H1 (cell line): ENCODE measurements around the gene ARHGAP35. TPM values are rescaled to one million over a fixed set of nuclear protein-coding genes. Genes with fewer than 3 reads are reported as not detected.

Source experiments
- CTCF ChIA-PET: fragments of 300-600 bp; sonication (Branson Sonifier 250); formaldehyde crosslinking; loops from one replicate; lab custom pipeline; 2021; ENCODE audit not compliant: partially characterized antibody; lab: Charles Lee
- POLR2A ChIA-PET: fragments of 300-600 bp; sonication (Branson Sonifier 250); formaldehyde crosslinking; loops from one replicate; lab custom pipeline; 2021; ENCODE audit warnings: inconsistent platforms; ENCODE audit not compliant: partially characterized antibody; lab: Charles Lee
- DNase-seq, 2 experiments: peaks; one replicate each; pipeline versions ENCODE4 v3.0.0 to v3.0.0-alpha.2; 2010 to 2022; ENCODE audit warnings: low spot score in 2 of 2, low read depth in 1 of 2, mixed read lengths in 1 of 2
- FAIRE-seq: peaks from 2 replicates; lab custom pipeline; 2011; peaks lifted over from hg19 to GRCh38; lab: Jason Lieb, UNC
- H2AFZ ChIP-seq: 2 replicates; pipeline ENCODE4 v1.8.1; 2012; ENCODE audit warnings: low read length, inconsistent platforms
- H2AK5ac ChIP-seq: 2 replicates; pipeline ENCODE4 v1.6.1; 2013; ENCODE audit warnings: low read depth, low read length
- H2BK120ac ChIP-seq: replicated peaks from 2 replicates; pipeline ENCODE3; 2013; ENCODE audit warnings: low read depth, low read length, inconsistent platforms
- H2BK12ac ChIP-seq: 2 replicates; pipeline ENCODE4 v1.6.1; 2013; ENCODE audit warnings: low read depth, low read length
- H2BK15ac ChIP-seq: 2 replicates; pipeline ENCODE4 v1.6.1; 2013; ENCODE audit warnings: low read length
- H2BK20ac ChIP-seq: 2 replicates; pipeline ENCODE4 v1.6.1; 2013; ENCODE audit warnings: low read length
- H2BK5ac ChIP-seq: 2 replicates; pipeline ENCODE4 v1.6.1; 2013; ENCODE audit warnings: low read depth, low read length
- H3K14ac ChIP-seq: 2 replicates; pipeline ENCODE4 v1.6.1; 2013; ENCODE audit warnings: inconsistent platforms; ENCODE audit not compliant: insufficient read length
- H3K18ac ChIP-seq: 2 replicates; pipeline ENCODE4 v1.6.1; 2013; ENCODE audit warnings: low read length; ENCODE audit errors: extremely low read depth
- H3K23ac ChIP-seq: 2 replicates; pipeline ENCODE4 v1.6.1; 2013; ENCODE audit warnings: inconsistent platforms; ENCODE audit not compliant: insufficient read length
- H3K23me2 ChIP-seq: 2 replicates; pipeline ENCODE4 v1.6.1; 2013; ENCODE audit warnings: low read depth, low read length
- H3K27ac ChIP-seq: 2 replicates; pipeline ENCODE4 v1.6.1; 2011; ENCODE audit warnings: low read depth, low read length, inconsistent platforms
- H3K27me3 ChIP-seq, 4 experiments: replicated peaks in 1 of 4; 1 replicate in 1 of 4; 2 replicates in 3 of 4; pipeline versions ENCODE4 v1.6.1 to v1.8.1; 2011 to 2013; ENCODE audit warnings: low read length in 3 of 4, mild to moderate bottlenecking in 3 of 4, inconsistent platforms in 2 of 4, mixed read lengths in 2 of 4, moderate library complexity in 1 of 4; ENCODE audit not compliant: control insufficient read depth in 3 of 4, insufficient read depth in 3 of 4; ENCODE audit errors: extremely low read depth in 1 of 4
- H3K36me3 ChIP-seq, 4 experiments: 2 replicates each; pipeline versions ENCODE4 v1.6.1 to v1.8.1; 2011 to 2013; ENCODE audit warnings: mild to moderate bottlenecking in 4 of 4, low read length in 3 of 4, moderate library complexity in 2 of 4, control low read depth in 1 of 4, inconsistent platforms in 1 of 4; ENCODE audit not compliant: insufficient read depth in 4 of 4, control insufficient read depth in 2 of 4
- H3K4ac ChIP-seq: replicated peaks from 2 replicates; pipeline ENCODE3; 2013; ENCODE audit warnings: low read length, low read depth, mixed read lengths, inconsistent platforms; ENCODE audit not compliant: insufficient read length
- H3K4me1 ChIP-seq, 4 experiments: replicated peaks in 1 of 4; 1 replicate in 1 of 4; 2 replicates in 3 of 4; pipeline versions ENCODE4 v1.6.1 to v1.8.1; 2011 to 2013; ENCODE audit warnings: low read length in 3 of 4, inconsistent platforms in 2 of 4, mixed read lengths in 1 of 4; ENCODE audit not compliant: insufficient read depth in 4 of 4, control insufficient read depth in 3 of 4
- H3K4me2 ChIP-seq, 2 experiments: 2 replicates each; pipeline versions ENCODE4 v1.6.1 to v1.8.1; 2011 to 2013; ENCODE audit warnings: low read depth in 2 of 2, low read length in 2 of 2, control low read depth in 1 of 2, inconsistent platforms in 1 of 2, mild to moderate bottlenecking in 1 of 2; ENCODE audit not compliant: insufficient read depth in 1 of 2
- H3K4me3 ChIP-seq, 4 experiments: fragments of 200-600, 300-600 bp in 1 of 4; sonication (generic), shearing (Covaris generic), sonication (Bioruptor Twin) in 1 of 4; 2 replicates each; pipeline versions ENCODE4 v1.5.1 to v1.8.1; 2011 to 2016; ENCODE audit warnings: low read length in 4 of 4, low read depth in 3 of 4, control low read depth in 2 of 4, inconsistent platforms in 2 of 4, mild to moderate bottlenecking in 2 of 4, mixed read lengths in 1 of 4, moderate library complexity in 1 of 4; ENCODE audit not compliant: insufficient read depth in 2 of 4; ENCODE audit errors: extremely low read depth in 1 of 4
- H3K56ac ChIP-seq: replicated peaks from 2 replicates; pipeline ENCODE3; 2013; ENCODE audit warnings: low read depth, mild to moderate bottlenecking, mixed read lengths, low read length, inconsistent platforms; ENCODE audit not compliant: insufficient read length
- H3K79me1 ChIP-seq: 2 replicates; pipeline ENCODE4 v1.6.1; 2013; ENCODE audit warnings: low read depth, low read length, control low read depth
- H3K79me2 ChIP-seq, 2 experiments: 2 replicates each; pipeline versions ENCODE4 v1.6.1 to v1.8.1; 2012 to 2013; ENCODE audit warnings: low read length in 2 of 2, mild to moderate bottlenecking in 2 of 2, inconsistent platforms in 1 of 2; ENCODE audit not compliant: insufficient read depth in 2 of 2, control insufficient read depth in 1 of 2
- H3K9ac ChIP-seq, 4 experiments: replicated peaks in 1 of 4; 1 replicate in 1 of 4; 2 replicates in 3 of 4; pipeline versions ENCODE4 v1.6.1 to v1.8.1; 2011 to 2013; ENCODE audit warnings: low read depth in 3 of 4, low read length in 3 of 4, control low read depth in 2 of 4, mild to moderate bottlenecking in 2 of 4, moderate library complexity in 2 of 4, inconsistent platforms in 1 of 4; ENCODE audit errors: extremely low read depth in 1 of 4
- H3K9me3 ChIP-seq, 2 experiments: 2 replicates each; pipeline versions ENCODE4 v1.6.1 to v1.8.1; 2012 to 2013; ENCODE audit warnings: mild to moderate bottlenecking in 2 of 2, moderate library complexity in 2 of 2, control low read depth in 1 of 2, inconsistent platforms in 1 of 2, low read depth in 1 of 2, low read length in 1 of 2, mixed read lengths in 1 of 2; ENCODE audit not compliant: insufficient read depth in 2 of 2
- H4K20me1 ChIP-seq, 2 experiments: replicated peaks in 1 of 2; 2 replicates each; pipeline versions ENCODE3 to v1.8.1; 2011 to 2013; ENCODE audit warnings: inconsistent platforms in 2 of 2, low read length in 2 of 2, mild to moderate bottlenecking in 1 of 2; ENCODE audit not compliant: insufficient read depth in 2 of 2, control insufficient read depth in 1 of 2
- H4K5ac ChIP-seq: 2 replicates; pipeline ENCODE4 v1.6.1; 2013; ENCODE audit warnings: low read length, low read depth, mixed read lengths, inconsistent platforms; ENCODE audit not compliant: insufficient read length
- H4K8ac ChIP-seq: 2 replicates; pipeline ENCODE4 v1.8.0; 2013; ENCODE audit warnings: mild to moderate bottlenecking, moderate library complexity, low read length, inconsistent platforms; ENCODE audit not compliant: insufficient read depth; ENCODE audit errors: extremely low read depth
- H4K91ac ChIP-seq: replicated peaks from 2 replicates; pipeline ENCODE3; 2013; ENCODE audit warnings: low read length, mixed read lengths, inconsistent platforms; ENCODE audit not compliant: insufficient read length
- CEBPB ChIP-seq: IDR thresholded peaks from 2 replicates; pipeline ENCODE4 v1.6.1; 2012; ENCODE audit warnings: low read depth, low read length
- CREB1 ChIP-seq: IDR thresholded peaks from 2 replicates; pipeline ENCODE4 v1.6.1; 2012; ENCODE audit warnings: inconsistent platforms
- EGR1 ChIP-seq: IDR thresholded peaks from 2 replicates; pipeline ENCODE4 v1.6.1; 2011; ENCODE audit warnings: low read depth, low read length, borderline replicate concordance
- EZH2 ChIP-seq: fragments of 200-600 bp; sonication (generic); IDR thresholded peaks from 2 replicates; pipeline ENCODE4 v1.7.1; 2012; ENCODE audit warnings: low read depth, mild to moderate bottlenecking, moderate library complexity, low read length, inconsistent platforms; ENCODE audit not compliant: severe bottlenecking
- FOSL1 ChIP-seq: IDR thresholded peaks from 2 replicates; pipeline ENCODE4 v1.6.1; 2011; ENCODE audit warnings: mild to moderate bottlenecking, low read depth, low read length, moderate library complexity; ENCODE audit not compliant: insufficient read depth
- HDAC6 ChIP-seq: IDR thresholded peaks from one replicate; pipeline ENCODE4 v1.7.1; 2012; ENCODE audit warnings: low read depth, mild to moderate bottlenecking, inconsistent platforms, low read length, moderate library complexity
- KDM5A ChIP-seq: fragments of 200-600 bp; IDR thresholded peaks from 2 replicates; pipeline ENCODE4 v1.7.1; 2012; ENCODE audit warnings: mild to moderate bottlenecking, low read length, inconsistent platforms, mixed read lengths
- POLR2AphosphoS5 ChIP-seq: IDR thresholded peaks from 2 replicates; pipeline ENCODE4 v1.6.1; 2011; ENCODE audit warnings: low read depth, low read length
- SUZ12 ChIP-seq: fragments of 200-600 bp; sonication (generic); IDR thresholded peaks from 2 replicates; pipeline ENCODE4 v1.6.1; 2012; ENCODE audit warnings: mild to moderate bottlenecking, inconsistent platforms, low read length, moderate library complexity, mixed read lengths
- TEAD4 ChIP-seq: IDR thresholded peaks from 2 replicates; pipeline ENCODE4 v1.6.1; 2012; ENCODE audit warnings: low read depth, low read length, inconsistent platforms, mixed read lengths
- WGBS, 2 experiments: shearing (Covaris generic) in 1 of 2; methylation state at CpG; one replicate each; pipeline versions ENCODE4 v1.1.6 to v1.1.7; 2013 to 2015; ENCODE audit warnings: low lambda C conversion rate in 2 of 2, mixed read lengths in 2 of 2, inconsistent platforms in 1 of 2, low coverage in 1 of 2, missing lambda C conversion rate in 1 of 2; ENCODE audit not compliant: insufficient replicate concordance in 2 of 2, insufficient coverage in 1 of 2, insufficient read length in 1 of 2; ENCODE audit errors: extremely low coverage in 1 of 2, missing lambda C conversion rate in 1 of 2; 5-methylcytosine and 5-hydroxymethylcytosine counted together
- polyA plus RNA-seq, 7 experiments: library from polyadenylated mRNA; depleted of rRNA in 3 of 7; stranded (reverse) in 5 of 7; unstranded in 2 of 7; fragments of >200 nt in 5 of 7; fragments of 200-250 nt in 2 of 7; gene quantifications; 1 replicate in 5 of 7; 2 replicates in 1 of 7; 4 replicates in 1 of 7; pipeline versions ENCODE4 v1.2.1 to v1.2.3, GENCODE V29; 2011 to 2013; ENCODE audit warnings: missing spikeins in 2 of 7, mixed read lengths in 2 of 7
- total RNA-seq: library from RNA; stranded (reverse); fragmentation: NEBNext Ultra II Directional; extraction: Animal tissue kit (Norgen Biotek cat#: 25700); gene quantifications from 2 replicates; pipeline ENCODE4 v1.2.1, GENCODE V29; 2021
- TF ChIP-seq, protein P1 (sequence below): IDR thresholded peaks from 2 replicates; pipeline ENCODE4 v1.6.1; 2011; ENCODE audit warnings: low read length, improper control_type of control experiment

The ARHGAP35 gene
- total and polyA plus RNA-seq, 2 of the 8 experiments (the other 6 are each of a cell fraction or from before 2014, with no cell fraction given) = 29.7 to 64.5 TPM

DNA sequence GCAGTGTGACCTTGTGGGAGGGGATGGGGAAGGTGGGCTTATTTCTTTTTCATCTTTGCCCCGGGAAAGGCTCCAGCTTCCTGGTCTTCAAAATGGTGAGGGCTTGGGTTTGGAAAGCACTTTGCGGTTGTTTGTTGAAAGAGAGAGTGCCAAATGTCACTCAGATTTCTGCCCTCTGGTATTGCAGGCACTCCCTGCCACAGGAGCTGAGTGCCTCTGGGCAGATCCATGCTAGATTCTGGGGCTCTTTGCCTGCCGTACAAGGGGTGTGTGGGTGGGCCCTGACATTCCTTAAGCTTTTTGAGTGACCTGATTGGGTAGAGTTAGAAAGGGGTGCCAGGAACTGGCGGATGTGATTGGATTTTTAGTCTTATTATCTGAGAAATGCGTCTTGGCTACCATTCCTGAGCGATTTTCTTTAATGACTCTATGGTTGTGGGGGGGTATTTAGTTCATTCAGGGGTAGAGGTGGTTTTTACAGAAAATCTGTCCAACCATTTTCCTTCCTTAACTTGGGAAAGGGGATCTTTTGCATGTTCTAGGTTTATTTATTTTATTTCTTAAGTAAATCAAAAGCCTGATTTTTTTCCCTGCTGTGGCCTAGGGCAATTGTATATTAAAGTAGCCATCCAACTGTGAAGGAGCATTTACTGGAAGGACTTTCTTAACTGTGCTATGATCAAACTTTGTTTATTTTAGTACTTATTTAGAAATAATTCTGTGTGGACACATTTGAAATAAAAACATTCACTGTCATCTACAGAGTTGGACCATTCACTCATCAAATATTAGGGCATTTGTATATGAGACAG, 3.2 kb downstream of the ARHGAP35 start:
- no peak overlapping the region for H2BK20ac ChIP-seq
- H2BK12ac ChIP-seq = no peak overlapping the region
- CTCF ChIA-PET = interaction anchor here (0.5 to 2.8 kb wide), 8 partner anchors 10 to 149 kb away, joined by 3 to 8 read pairs (median 4); no protein-coding TSS in a partner anchor
- H3K14ac ChIP-seq = no peak overlapping the region
- FAIRE-seq (peak; percentile 32), DNase-seq (peak; percentile 44 to 65)
- peaks cover 51 to 77% of the 10 kb centered on the region in 2 experiments for H3K79me2 ChIP-seq
- H3K4me1 ChIP-seq = peaks cover 6 to 21% (median 10%) of the 10 kb centered on the region in 4 experiments; a peak in 6 of 7 replicates
- H3K18ac ChIP-seq = 0 out of 2 replicates have a peak overlapping the region, but pooled peaks have one; percentile 38
- H3K4me3 ChIP-seq = peak overlapping the region; percentile 74 to 88 (median 85); a peak in 7 of 8 replicates
- no peaks in the 10 kb centered on the region for H3K36me3 ChIP-seq
- H3K23me2 ChIP-seq = peaks cover 22% of the 10 kb centered on the region
- no peak overlapping the region for H4K5ac ChIP-seq
- H3K27ac ChIP-seq = peak overlapping the region; percentile 39; the same call in 1 of the 2 replicates
- no peak overlapping the region for H3K56ac ChIP-seq
- peak overlapping the region; percentile 94 to 99 for H3K4me2 ChIP-seq
- H2AK5ac ChIP-seq = no peak overlapping the region
- H4K8ac ChIP-seq = no peak overlapping the region
- 0 out of 2 replicates have a peak overlapping the region, but pooled peaks have one; percentile 82 for H2BK5ac ChIP-seq
- no peak overlapping the region for H2BK120ac ChIP-seq
- peaks cover 9% of the 10 kb centered on the region; the same call in 1 of the 2 replicates for H3K79me1 ChIP-seq
- no peaks in the 10 kb centered on the region for H3K9me3 ChIP-seq
- H3K4ac ChIP-seq = no peak overlapping the region
- no peak overlapping the region for H3K23ac ChIP-seq
- POLR2A ChIA-PET = interaction anchor here (0.7 to 6.1 kb wide), 19 partner anchors 9 to 250 kb away, joined by 3 to 102 read pairs (median 5); partner anchors contain the start of genes SLC1A5 and ZC3H4
- no peak overlapping the region for H4K91ac ChIP-seq
- no peak overlapping the region for H2BK15ac ChIP-seq
- no peak overlapping the region for H2AFZ ChIP-seq
- WGBS, 2 experiments = 12% methylated on average over 6 of the region's 6 CpGs; no CpG with 5 or more reads in 1 of the 2 experiments
- no peaks in the 10 kb centered on the region for H3K27me3 ChIP-seq
- H3K9ac ChIP-seq = peak overlapping the region in 1 of 4 experiments; percentile 43; a peak in 2 of 7 replicates
- H4K20me1 ChIP-seq = peaks cover 24 to 29% of the 10 kb centered on the region in 2 experiments
- 0 out of 2 replicates have a peak, but pooled peaks have one; percentile 30 for TF ChIP-seq TEAD4
- TF ChIP-seq EZH2 = no peak
- TF ChIP-seq, protein P1, sequence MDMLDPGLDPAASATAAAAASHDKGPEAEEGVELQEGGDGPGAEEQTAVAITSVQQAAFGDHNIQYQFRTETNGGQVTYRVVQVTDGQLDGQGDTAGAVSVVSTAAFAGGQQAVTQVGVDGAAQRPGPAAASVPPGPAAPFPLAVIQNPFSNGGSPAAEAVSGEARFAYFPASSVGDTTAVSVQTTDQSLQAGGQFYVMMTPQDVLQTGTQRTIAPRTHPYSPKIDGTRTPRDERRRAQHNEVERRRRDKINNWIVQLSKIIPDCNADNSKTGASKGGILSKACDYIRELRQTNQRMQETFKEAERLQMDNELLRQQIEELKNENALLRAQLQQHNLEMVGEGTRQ = no peak
- no peak for TF ChIP-seq KDM5A
- TF ChIP-seq FOSL1 = no peak
- TF ChIP-seq POLR2AphosphoS5 = no peak
- TF ChIP-seq CEBPB = no peak
- peak; percentile 79 for TF ChIP-seq EGR1
- no peak for TF ChIP-seq SUZ12
- no peak for TF ChIP-seq CREB1
- no peak for TF ChIP-seq HDAC6
